IMR-90 (cell line): ENCODE measurements around the gene CLPSL2.

Experiments used
- CEBPB ChIP-seq: IDR thresholded peaks from 2 replicates; pipeline ENCODE4 v1.6.1; 2012; ENCODE audit warnings: low read depth, low read length, improper control_type of control experiment
- CHD1 ChIP-seq: IDR thresholded peaks from 2 replicates; pipeline ENCODE4 v1.6.1; 2012; ENCODE audit warnings: low read depth, low read length, improper control_type of control experiment
- MAFK ChIP-seq: IDR thresholded peaks from 2 replicates; pipeline ENCODE4 v1.6.1; 2012; ENCODE audit warnings: low read depth, low read length, improper control_type of control experiment
- MAZ ChIP-seq: IDR thresholded peaks from 2 replicates; pipeline ENCODE4 v1.6.1; 2012; ENCODE audit warnings: low read depth, mild to moderate bottlenecking, low read length, improper control_type of control experiment, moderate library complexity, borderline replicate concordance
- POLR2A ChIP-seq: IDR thresholded peaks from 2 replicates; pipeline ENCODE4 v1.6.1; 2012; ENCODE audit warnings: mild to moderate bottlenecking, low read depth, low read length
- RAD21 ChIP-seq: IDR thresholded peaks from 2 replicates; pipeline ENCODE4 v1.6.1; 2012; ENCODE audit warnings: low read length, improper control_type of control experiment
- RCOR1 ChIP-seq: IDR thresholded peaks from 2 replicates; pipeline ENCODE4 v1.6.1; 2012; ENCODE audit warnings: mild to moderate bottlenecking, low read length, improper control_type of control experiment; ENCODE audit not compliant: insufficient replicate concordance
- RFX5 ChIP-seq: IDR thresholded peaks from 2 replicates; pipeline ENCODE4 v1.8.0; 2012; ENCODE audit warnings: low read depth, mild to moderate bottlenecking, low read length, moderate library complexity
- TF ChIP-seq, protein P1 (sequence below): conservative IDR thresholded peaks from 2 replicates; pipeline ENCODE4 v1.5.1; 2012; ENCODE audit warnings: mild to moderate bottlenecking, low read depth, low read length, improper control_type of control experiment
- TF ChIP-seq, protein P2 (sequence below): fragments of 150-350 bp; IDR thresholded peaks from 2 replicates; pipeline ENCODE4 v1.6.1; 2017; ENCODE audit warnings: mild to moderate bottlenecking, antibody characterized with exemption, low read length, low read depth

DNA sequence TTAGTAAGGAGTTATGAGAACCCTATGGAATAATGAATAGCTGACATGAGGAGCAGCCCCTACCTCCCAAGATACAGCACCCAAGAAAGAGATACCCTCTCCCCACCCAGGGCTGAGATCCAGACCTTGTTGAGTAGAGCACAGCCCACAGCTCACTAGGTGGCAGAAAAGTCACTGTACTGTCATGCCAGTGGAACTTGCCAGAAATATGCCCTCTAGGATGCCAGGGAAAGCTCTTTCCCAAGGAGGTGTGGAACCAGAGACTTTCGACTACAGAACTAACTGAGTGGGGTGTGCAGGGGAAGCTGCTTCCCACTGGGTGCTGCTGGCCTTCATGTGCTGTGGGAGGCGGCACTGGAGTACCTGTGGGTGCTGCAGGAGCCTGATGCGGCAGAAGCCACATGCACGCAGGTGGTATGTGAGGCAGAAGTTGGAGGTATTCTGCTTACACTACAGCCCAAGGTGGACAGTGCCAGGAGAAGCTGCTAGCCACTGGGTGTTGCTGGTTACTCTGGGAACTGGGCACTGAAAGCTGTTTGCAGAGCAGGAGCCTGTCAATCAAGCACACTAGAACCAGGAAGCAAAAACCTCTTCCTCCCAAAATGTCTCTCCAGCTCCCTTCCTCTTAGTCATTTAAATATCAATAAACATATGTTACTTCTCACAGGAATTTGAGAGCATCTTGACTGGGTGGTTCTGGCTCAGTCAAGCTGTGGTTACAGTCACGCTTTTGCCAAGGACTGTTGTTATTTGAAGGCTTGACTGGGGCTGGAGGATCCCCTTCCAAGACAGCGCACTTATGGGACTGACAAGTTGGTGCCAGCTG is 21.7 kb upstream of the CLPSL2 start:
- TF ChIP-seq, protein P1, sequence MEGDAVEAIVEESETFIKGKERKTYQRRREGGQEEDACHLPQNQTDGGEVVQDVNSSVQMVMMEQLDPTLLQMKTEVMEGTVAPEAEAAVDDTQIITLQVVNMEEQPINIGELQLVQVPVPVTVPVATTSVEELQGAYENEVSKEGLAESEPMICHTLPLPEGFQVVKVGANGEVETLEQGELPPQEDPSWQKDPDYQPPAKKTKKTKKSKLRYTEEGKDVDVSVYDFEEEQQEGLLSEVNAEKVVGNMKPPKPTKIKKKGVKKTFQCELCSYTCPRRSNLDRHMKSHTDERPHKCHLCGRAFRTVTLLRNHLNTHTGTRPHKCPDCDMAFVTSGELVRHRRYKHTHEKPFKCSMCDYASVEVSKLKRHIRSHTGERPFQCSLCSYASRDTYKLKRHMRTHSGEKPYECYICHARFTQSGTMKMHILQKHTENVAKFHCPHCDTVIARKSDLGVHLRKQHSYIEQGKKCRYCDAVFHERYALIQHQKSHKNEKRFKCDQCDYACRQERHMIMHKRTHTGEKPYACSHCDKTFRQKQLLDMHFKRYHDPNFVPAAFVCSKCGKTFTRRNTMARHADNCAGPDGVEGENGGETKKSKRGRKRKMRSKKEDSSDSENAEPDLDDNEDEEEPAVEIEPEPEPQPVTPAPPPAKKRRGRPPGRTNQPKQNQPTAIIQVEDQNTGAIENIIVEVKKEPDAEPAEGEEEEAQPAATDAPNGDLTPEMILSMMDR = no peak
- TF ChIP-seq RCOR1 (no peak), RFX5 (no peak), POLR2A (no peak), MAFK (no peak), RAD21 (no peak), CEBPB (no peak), CHD1 (no peak), MAZ (no peak)
- TF ChIP-seq, protein P2, sequence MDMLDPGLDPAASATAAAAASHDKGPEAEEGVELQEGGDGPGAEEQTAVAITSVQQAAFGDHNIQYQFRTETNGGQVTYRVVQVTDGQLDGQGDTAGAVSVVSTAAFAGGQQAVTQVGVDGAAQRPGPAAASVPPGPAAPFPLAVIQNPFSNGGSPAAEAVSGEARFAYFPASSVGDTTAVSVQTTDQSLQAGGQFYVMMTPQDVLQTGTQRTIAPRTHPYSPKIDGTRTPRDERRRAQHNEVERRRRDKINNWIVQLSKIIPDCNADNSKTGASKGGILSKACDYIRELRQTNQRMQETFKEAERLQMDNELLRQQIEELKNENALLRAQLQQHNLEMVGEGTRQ = no peak
